SIG-M5 treated with dmso at 0.1 percent for 504 hours (cell line): ENCODE measurements around the gene SEMA7A.
"Not testable (repeated sequence)": the region's sequence is repeated elsewhere in the genome, so short reads cannot be mapped to it uniquely, and the experiment has no call there.

ENCODE experiments used
- DNase-seq: peaks from one replicate; lab custom pipeline; 2025; ENCODE audit not compliant: unreplicated experiment; lab: John Stamatoyannopoulos, UW

Gene SEMA7A

DNA sequence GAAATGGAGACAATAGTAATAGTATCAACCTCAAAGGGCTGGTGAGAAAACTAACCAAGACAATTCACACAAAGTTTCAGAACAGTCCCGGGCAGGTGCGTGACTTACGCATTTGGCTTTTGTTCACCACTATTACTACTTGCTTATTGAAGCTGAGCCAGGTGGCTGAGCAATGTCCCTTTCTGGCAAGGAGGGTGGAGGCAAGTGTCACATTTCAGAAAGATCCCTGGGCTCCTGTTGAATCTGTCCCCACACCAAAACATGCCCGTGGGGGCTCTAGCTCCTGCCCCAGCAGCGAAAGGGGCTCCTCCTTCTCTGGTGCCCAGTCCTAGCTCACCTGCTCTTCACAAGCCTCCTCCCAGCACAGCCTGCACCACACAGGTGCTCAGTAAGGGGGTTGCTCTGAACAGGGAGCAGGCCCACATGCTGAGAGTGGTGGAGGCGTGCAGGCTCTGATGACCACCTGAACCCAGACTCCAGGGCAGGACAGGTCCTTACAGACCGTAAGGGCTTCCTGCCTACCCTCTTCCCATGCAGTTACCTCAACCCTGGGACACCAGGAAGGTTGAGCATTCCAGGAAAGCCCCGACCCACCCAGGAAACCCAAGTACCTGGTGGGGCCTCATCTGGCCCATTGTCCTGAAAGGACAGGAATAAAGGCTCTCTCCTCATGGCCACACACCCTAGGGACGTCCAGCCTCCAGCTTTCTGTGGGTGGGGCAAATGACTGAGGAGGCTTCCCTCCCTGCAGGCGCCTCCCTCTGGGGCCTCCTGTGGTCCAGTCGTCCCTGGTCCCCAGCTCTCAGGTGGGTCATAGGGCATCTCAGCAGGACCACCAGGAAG is 32.6 kb downstream of the SEMA7A start:
- no peak for DNase-seq

DNA sequence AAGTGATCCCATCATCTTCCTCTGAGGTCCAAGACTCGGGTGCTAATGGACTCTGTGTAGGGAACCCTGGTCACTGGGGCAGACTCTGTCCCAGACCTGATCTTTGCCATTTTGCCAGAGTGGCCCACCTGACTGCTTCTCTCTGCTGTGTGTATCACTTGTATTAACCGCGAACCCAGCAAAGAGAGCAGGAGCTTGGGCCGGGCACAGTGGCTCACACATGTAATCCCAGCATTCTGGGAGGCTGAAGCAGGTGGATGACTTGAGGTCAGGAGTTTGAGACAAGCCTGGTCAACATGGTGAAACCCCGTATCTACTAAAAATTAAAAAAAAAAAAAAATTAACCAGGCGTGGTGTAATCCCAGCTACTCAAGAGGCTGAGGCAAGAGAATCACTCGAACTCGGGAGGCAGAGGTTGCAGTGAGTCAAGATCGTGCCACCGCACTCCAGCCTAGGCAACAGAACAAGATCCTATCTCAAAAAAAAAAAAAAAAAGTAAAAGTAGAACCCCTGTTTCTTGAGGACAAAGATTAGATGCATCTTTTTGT is 33.4 kb downstream of the SEMA7A start:
- peak; percentile 18 for DNase-seq

DNA sequence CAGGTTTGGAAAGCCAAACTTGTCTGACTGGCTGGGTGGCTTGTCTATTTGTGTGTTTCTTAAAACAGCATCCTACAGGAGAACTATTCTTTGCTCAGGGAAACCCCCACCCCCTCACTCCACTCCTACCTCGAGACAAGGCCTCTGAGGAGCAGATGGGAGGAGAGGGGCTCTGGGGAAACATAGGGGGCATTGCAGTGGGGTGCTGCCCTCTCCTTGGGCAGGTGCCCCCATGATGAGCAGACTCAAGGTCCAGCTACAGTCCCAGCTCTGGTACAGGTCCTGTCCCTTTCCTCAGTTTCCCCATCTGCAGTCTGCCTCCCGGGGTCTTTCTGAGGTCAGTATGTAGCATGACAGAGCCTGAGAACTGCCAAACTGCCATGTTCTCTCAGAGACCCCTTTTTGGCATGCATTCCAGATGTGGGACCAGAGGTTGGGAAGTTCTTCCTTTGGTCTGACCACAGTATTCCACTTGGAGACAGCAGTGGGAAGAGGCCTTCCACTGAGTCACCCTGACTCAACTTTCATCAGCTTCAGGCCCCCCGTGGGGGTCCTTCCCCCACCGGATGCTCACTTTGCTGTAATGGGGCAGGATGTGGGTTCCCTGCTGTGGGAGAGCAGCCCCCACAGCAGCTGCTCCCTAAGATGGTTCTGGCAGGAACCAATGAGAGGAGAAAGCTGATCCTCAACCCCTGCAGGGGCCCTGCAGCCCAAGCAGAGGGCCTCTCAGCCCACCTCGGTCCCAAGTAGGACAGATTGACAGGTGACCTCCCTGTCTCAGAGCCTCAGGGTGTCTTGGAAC is 34.0 kb downstream of the SEMA7A start:
- peak; percentile 52 for DNase-seq

DNA sequence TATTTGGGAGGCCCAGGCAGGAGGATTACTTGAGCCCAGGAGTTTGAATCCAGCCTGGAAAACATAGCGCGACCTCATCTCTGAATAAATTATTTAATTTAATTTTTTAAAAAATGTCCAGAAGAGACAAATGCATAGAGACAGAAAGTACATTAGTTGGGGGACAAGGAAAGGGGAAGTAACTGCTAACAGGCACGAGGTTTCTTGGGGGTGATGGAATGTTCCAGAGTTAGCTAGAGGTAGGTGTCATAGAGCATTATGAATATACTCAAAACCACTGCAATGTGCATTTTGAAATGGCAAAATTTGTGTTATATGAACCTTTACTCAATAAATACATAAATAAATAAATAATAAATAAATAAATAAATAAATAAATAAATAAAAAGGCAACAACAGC is 34.7 kb downstream of the SEMA7A start:
- DNase-seq = peak; percentile 27

DNA sequence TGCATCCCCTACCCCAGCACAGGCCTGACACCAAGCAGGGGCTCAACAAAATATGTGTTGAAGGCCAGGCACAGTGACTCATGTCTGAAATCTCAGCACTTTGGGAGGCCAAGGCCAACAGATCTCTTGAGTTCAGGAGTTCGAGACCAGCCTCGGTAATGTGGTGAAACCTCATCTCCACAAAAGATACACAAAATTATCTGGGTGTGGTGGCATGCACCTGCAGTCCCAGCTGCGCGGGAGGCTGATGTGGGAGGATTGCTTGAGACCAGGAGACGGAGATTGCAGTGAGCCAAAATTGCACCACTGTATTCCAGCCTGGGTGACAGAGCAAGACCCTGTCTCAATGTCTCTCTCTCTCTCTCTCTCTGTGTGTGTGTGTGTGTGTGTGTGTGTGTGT is 35.6 kb downstream of the SEMA7A start:
- DNase-seq = no peak

DNA sequence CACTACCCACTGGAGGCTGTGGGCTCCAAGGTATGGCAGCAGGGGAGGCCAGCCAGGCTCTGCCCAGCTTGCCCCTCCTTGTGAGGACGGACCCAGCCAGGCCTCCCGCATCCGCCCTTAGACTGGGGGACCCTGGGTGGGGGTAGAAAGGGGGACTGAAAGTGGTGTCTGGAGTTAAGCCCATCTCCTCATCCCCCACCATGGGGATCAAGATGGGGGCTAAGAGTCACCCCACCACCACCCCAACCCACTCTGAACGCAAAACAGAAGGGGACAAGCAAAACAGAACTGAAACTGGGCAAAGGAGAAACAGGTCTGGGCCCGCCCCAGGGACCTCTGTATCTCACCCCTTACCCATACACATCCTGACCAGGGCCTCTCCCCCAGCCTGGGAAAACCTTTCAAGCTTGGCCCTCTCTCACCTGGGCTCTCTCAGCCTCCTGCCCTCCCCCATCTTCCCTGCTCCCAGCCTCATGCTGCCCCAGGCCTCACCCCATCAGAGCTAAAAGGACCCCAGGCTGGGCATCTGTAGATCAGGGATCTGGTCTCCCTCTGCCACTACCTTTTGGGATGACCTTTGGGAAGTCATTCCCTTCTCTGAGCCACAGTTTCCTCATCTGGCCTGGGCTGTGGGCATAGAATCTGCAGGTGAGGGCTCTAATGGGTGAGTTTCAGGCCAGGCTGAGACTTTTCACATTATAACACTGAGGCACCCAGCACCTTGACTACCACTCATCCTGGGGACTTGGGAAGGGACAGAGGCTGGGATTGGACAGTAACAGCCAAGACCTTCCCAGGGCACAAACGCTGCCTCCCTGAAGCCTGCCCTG is 36.3 kb downstream of the SEMA7A start:
- DNase-seq = peak; percentile 40

DNA sequence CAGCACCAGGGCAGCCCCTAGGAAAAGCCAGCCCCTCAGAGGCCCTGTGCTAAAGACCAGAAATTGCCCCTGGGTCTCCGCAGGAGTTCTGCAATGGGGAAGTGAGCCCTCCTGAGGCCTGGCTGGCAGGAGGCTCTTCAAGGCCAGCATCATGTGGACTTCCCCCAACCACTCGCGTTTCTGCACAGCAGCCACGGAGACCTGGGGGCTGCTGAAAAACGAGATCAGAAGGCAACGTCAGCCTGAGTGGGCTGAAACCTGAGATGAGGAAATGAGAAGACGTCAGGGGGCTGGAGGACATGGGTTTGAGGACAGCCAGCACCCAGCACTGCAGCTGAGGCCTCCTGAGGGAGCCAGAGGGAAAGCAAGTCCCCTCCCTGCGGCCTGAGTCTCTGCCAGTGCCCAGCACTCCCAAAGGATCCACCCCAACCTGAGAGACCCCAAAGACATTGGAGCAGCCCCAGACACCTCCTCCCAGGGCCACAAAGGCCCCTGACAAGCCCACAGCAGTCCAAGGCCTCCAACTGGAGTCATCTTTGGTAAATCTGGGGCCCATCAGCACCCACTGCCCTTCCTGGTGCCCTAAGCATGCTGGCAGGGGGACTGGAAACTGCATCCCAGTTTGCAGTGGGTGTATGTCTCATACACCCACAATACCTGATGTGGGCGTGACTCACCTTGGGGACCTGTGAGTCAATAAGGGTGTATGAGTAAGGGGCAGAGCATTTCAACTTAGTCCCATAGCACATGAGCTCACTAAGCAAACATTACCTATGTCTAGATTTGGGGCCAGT is 37.1 kb downstream of the SEMA7A start:
- peak; percentile 64 for DNase-seq

DNA sequence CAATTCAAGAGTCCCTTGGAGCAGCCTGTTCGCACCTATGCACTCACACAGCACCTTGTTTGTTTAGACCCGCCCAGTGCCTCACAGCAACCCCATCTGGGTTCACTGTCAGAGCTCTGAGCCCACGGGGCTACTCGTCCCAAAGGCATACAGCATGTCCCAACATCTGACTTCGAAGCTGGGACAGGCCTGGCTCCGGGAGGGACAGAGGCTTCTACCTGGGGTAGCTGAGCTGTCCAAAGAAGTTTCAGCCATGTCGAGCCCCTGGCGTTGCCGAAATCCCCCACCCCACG is 37.7 kb downstream of the SEMA7A start:
- no peak for DNase-seq

DNA sequence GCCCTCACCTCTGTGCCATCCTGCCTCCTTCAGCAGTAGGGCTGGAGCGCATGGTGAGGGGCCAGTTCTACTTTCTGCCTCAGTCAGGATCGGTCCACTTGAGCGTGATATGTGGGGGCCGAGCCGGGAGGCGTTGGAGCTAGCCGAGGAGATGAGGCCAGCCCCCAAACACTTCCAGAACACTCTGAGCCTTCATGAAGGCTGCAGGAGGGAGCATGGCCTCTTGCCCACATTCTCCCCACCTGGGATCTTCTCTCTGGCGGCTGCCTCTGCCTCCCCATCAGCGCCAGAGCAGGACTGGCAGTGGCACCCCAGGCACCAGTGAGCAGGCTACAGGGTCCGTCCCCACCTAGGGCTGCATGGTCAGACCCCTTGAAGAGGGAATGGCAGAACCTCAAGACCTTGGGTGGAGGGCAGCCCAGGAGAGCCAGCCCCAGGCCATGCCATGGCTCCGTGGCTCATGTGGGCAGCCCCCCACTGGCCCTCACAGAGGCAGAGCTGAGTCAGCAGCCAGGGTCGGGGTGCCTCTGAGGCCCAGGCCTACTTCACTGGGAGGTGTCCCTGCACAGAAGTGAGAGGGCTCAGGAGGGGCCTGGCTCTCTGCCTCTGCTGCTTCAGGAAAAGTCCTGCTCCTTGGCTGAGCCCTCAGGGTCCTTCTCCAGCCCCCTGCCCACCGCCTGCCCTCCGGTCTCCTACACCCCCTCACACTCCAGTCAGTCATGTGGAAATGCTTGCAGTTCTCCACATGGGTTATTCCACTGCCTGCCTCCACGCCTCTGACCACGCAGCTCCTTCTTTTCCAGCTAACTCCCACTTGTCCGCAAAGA is 38.2 kb downstream of the SEMA7A start:
- no peak for DNase-seq

DNA sequence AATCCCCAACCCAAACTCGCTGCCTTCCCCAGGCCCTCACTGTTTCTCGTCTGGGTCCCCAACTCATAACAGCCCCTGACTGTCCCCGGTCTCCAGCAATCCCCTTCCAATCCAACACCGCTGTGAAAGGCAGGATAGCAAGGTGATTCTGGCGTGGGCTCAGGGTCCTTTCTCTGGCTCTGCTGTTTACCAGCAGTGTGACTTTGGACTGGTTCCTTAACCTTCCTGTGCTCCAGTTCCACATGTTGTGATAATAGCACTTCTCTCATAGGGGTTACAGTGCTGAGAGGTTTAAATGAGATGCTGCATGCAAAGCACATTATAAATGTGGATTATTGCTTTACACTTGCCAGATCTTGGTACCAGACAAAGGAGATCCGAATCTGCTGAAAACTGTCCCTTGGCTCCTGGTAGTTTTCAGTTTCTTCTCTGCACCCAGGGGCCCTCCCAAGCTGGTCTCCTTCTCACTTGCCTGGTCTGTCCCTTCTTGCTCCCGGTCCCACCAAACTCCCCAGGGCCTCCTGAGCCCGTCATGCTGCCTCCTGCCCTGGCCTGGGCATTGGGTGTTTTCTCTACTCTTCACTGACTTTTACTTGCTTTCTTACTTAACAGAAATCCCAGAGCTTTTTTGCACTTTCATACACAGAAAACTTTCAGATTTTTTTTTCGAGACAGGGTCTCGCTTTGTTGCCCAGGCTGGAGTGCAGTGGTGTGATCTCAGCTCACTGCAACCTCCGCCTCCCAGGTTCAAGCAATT is 39.5 kb downstream of the SEMA7A start:
- DNase-seq = no peak

DNA sequence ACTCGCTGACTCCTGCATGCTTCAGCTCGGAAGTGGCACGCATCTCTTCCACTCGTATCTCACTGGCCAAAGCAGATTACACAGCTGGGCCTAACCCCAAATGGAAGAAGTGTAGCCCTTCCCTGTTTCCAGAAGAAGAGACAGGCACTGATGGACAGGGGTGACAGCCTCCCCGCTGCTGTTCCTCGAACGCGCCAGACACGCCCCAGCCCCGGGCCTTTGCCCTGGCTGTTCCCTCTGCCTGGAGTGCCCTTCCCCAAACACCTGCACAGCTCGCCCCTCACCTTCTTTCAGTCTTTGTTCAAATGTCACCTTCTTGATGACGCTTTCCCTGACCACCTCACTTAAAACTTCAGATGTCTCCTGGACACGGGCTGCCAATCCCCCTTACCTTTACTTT is 40.3 kb downstream of the SEMA7A start:
- DNase-seq = no peak

DNA sequence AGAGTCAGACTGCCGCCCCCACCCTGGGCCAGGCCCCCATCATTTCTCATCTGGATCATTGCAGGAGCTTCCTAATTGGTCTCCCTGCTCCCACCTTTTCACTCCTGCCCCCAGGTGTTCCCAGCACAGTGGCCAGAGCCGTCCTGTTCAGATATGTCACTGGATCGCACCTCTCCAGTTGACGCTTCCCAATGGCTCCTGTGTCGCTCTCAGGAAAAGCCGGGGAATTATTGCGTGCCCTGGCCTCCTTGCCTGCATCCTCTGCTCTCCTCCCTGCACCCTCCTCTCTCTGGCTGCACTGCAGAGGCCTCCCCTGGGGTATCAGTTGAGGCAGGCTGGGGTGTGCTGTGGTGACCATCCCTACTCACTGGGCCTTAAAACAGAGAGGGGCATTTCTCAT is 40.9 kb downstream of the SEMA7A start:
- DNase-seq = no peak

DNA sequence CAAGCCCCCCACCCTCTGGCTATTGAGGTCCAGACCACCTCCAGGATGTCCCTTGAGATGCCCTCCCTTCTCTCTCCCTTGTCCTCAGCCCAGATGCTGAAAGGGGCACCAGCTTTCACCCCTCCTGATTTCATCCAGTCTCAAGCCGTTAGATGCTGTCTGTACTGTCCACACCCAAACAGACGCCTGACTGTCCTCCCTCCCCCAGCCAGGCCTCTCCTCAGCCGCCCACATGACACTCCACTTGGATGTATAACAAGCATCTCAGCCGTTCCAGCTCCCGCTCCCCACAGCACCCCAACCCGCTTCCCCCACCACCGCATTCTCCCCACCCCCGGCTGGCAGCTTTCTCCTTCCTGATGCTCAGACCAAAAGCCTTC is 41.3 kb downstream of the SEMA7A start:
- no peak for DNase-seq

DNA sequence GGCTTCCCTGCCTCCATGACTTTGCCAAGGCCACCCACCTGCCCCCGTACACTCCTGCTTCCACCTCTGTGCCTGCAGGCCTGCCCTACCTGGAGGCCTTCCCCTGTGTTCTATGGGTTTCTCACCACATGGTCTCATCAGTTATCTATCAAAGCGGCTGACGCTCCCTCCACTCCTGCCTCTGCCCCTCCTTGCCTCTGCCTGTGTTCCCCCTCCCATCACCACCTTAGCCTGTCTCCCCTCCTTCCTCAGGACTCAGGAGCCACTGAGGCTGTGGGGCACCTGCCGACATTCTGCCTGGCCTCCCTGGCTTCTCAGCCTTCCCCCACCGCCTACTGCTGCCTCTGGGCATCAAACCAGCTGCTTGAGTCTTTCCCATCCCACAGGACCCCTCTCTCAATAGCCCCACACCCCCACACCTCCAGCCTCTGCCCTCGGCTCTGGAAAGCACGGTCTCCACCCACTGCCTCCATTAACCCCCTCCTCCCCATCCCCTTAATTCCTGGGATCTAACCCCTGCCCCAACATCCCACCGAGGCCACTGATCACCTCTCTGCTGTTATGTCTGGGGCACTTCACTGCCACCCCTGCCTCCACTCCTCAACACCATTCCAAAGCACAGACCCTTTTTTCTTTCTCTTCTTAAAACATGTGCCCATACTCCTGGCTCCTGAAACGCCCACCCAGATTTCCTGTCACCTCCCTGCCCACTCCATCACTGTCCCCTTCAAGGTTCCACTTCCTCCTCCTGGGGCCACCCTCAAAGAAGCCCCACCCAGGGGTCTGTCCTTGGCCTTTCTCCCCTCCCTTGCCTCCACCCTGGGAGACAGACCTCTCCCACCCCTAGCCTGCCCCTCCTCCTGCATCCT is 41.9 kb downstream of the SEMA7A start:
- no peak for DNase-seq

DNA sequence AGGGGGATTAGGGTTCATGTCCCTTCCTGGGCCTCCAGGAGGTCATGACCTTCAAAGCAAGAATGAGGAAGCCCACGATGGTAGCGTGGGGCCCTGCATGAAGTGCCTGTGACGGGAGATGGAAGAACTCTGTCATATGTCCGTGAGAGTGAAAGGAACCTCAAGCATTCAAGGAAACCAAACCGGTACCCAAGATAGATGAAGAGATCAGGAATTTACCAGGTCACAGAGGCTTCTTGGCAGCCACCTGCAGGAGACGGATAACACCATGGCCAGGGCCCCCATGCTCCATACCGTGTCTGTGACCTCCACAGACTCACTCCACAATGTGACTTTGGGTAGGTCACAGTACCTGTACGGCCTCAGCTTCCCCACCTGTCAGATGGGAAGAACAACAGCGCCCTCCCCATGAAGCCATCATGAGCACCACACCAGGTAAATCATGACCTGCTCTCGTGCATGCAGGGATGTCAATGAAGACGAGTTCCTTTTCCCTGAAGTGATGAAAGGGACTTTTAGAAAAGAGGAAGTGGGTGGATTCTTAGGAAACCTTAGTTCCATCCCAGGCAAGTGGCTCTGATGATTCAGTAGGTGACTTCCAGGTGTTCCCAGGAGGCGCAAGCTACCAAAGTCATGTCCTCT is 43.0 kb downstream of the SEMA7A start:
- peak; percentile 51 for DNase-seq

DNA sequence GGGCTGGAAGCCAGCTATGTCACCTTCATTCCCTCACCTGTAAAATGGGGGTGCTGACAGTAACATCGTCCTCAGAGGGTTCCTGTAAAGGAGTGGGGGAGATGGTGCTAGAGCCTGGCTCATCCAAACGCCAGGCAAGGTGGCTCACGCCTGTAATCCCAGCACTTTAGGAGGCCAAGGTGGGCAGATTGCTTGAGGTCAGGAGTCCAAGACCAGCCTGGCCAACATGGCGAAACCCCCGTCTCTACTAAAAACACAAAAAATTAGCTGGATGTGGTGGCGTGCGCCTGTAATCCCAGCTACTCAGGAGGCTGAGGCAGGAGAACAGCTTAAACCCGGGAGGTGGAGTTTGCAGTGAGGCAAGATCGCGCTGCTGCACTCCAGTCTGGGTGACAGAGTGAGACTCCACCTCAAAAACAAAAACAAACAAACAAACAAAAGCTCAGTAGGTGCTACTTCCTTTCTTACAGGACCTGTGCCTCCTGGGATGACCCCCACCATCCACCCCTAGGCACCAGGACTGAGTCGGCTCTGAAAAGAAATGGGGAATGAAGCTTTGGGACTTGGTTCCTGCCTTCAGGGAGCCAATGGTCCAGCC is 43.6 kb downstream of the SEMA7A start:
- not testable (repeated sequence) for DNase-seq
